IPS-18a (cell line): ENCODE measurements around the gene DNAH1.

Experiments
- H3K27ac ChIP-seq: one replicate; pipeline ENCODE4 v1.5.1; 2013; ENCODE audit warnings: low read length
- H3K27me3 ChIP-seq: one replicate; pipeline ENCODE4 v1.6.1; 2013; ENCODE audit warnings: mild to moderate bottlenecking, low read length; ENCODE audit not compliant: control insufficient read depth, insufficient read depth
- H3K36me3 ChIP-seq: one replicate; pipeline ENCODE4 v1.6.1; 2013; ENCODE audit warnings: low read depth, low read length; ENCODE audit not compliant: control insufficient read depth
- H3K4me1 ChIP-seq: one replicate; pipeline ENCODE4 v1.6.1; 2013; ENCODE audit warnings: low read depth, low read length; ENCODE audit not compliant: control insufficient read depth
- H3K4me3 ChIP-seq: one replicate; pipeline ENCODE4 v1.5.1; 2013; ENCODE audit warnings: low read length
- H3K9ac ChIP-seq: one replicate; pipeline ENCODE4 v1.6.1; 2013; ENCODE audit warnings: mild to moderate bottlenecking, low read length, moderate library complexity
- H3K9me3 ChIP-seq: one replicate; pipeline ENCODE4 v1.6.1; 2013; ENCODE audit warnings: low read depth, low read length; ENCODE audit not compliant: control insufficient read depth

Gene DNAH1

GRCh38 chr3:52349611-52350395 lies 33.7 kb downstream of the DNAH1 start:
- Histone ChIP-seq H3K4me3 (no peak overlapping the region), H3K4me1 (no peaks in the 10 kb centered on the region), H3K9ac (no peak overlapping the region), H3K36me3 (no peaks in the 10 kb centered on the region), H3K27me3 (no peaks in the 10 kb centered on the region), H3K27ac (no peak overlapping the region), H3K9me3 (no peaks in the 10 kb centered on the region)

GRCh38 chr3:52350416-52350815 lies 34.3 kb downstream of the DNAH1 start:
- H3K27me3 ChIP-seq = no peaks in the 10 kb centered on the region
- H3K4me3 ChIP-seq = no peak overlapping the region
- H3K9me3 ChIP-seq = no peaks in the 10 kb centered on the region
- no peak overlapping the region for H3K9ac ChIP-seq
- no peaks in the 10 kb centered on the region for H3K36me3 ChIP-seq
- H3K4me1 ChIP-seq = no peaks in the 10 kb centered on the region
- no peak overlapping the region for H3K27ac ChIP-seq

GRCh38 chr3:52350981-52351761 lies 35.1 kb downstream of the DNAH1 start:
- no peaks in the 10 kb centered on the region for H3K27me3 ChIP-seq
- H3K4me1 ChIP-seq = no peaks in the 10 kb centered on the region
- no peaks in the 10 kb centered on the region for H3K36me3 ChIP-seq
- H3K9me3 ChIP-seq = no peaks in the 10 kb centered on the region
- H3K9ac ChIP-seq = no peak overlapping the region
- no peak overlapping the region for H3K27ac ChIP-seq
- H3K4me3 ChIP-seq = no peak overlapping the region

- H3K36me3 ChIP-seq = no peaks in the 10 kb centered on the region
- H3K27ac ChIP-seq = no peak overlapping the region
- H3K9me3 ChIP-seq = no peaks in the 10 kb centered on the region
- H3K27me3 ChIP-seq = no peaks in the 10 kb centered on the region
- no peaks in the 10 kb centered on the region for H3K4me1 ChIP-seq
- no peak overlapping the region for H3K4me3 ChIP-seq
- H3K9ac ChIP-seq = no peak overlapping the region
These were observed 35.7 kb downstream of the DNAH1 start for GRCh38 chr3:52351762-52352368.

GRCh38 chr3:52352566-52352965 lies 36.4 kb downstream of the DNAH1 start:
- no peak overlapping the region for H3K9ac ChIP-seq
- no peaks in the 10 kb centered on the region for H3K27me3 ChIP-seq
- no peak overlapping the region for H3K27ac ChIP-seq
- H3K4me3 ChIP-seq = no peak overlapping the region
- no peaks in the 10 kb centered on the region for H3K9me3 ChIP-seq
- H3K4me1 ChIP-seq = no peaks in the 10 kb centered on the region
- no peaks in the 10 kb centered on the region for H3K36me3 ChIP-seq

GRCh38 chr3:52353291-52353855 lies 37.3 kb downstream of the DNAH1 start:
- Histone ChIP-seq H3K9me3 (no peaks in the 10 kb centered on the region), H3K27me3 (no peaks in the 10 kb centered on the region), H3K4me3 (no peak overlapping the region), H3K36me3 (no peaks in the 10 kb centered on the region), H3K4me1 (no peaks in the 10 kb centered on the region), H3K9ac (no peak overlapping the region), H3K27ac (no peak overlapping the region)

GRCh38 chr3:52354676-52355075 lies 38.6 kb downstream of the DNAH1 start:
- H3K4me1 ChIP-seq = no peaks in the 10 kb centered on the region
- no peak overlapping the region for H3K4me3 ChIP-seq
- no peaks in the 10 kb centered on the region for H3K27me3 ChIP-seq
- no peak overlapping the region for H3K27ac ChIP-seq
- H3K9me3 ChIP-seq = no peaks in the 10 kb centered on the region
- H3K36me3 ChIP-seq = no peaks in the 10 kb centered on the region
- no peak overlapping the region for H3K9ac ChIP-seq

GRCh38 chr3:52355526-52355925 lies 39.4 kb downstream of the DNAH1 start:
- Histone ChIP-seq H3K9me3 (no peaks in the 10 kb centered on the region), H3K36me3 (no peaks in the 10 kb centered on the region), H3K27me3 (no peaks in the 10 kb centered on the region), H3K27ac (no peak overlapping the region), H3K9ac (no peak overlapping the region), H3K4me1 (no peaks in the 10 kb centered on the region), H3K4me3 (no peak overlapping the region)

- H3K27me3 ChIP-seq = no peaks in the 10 kb centered on the region
- no peaks in the 10 kb centered on the region for H3K9me3 ChIP-seq
- H3K36me3 ChIP-seq = no peaks in the 10 kb centered on the region
- H3K4me1 ChIP-seq = no peaks in the 10 kb centered on the region
- H3K27ac ChIP-seq = no peak overlapping the region
- H3K4me3 ChIP-seq = no peak overlapping the region
- no peak overlapping the region for H3K9ac ChIP-seq
These were observed 40.0 kb downstream of the DNAH1 start for GRCh38 chr3:52356126-52356525.

- Histone ChIP-seq H3K27ac (no peak overlapping the region), H3K27me3 (no peaks in the 10 kb centered on the region), H3K9ac (no peak overlapping the region), H3K4me3 (no peak overlapping the region), H3K36me3 (no peaks in the 10 kb centered on the region), H3K9me3 (no peaks in the 10 kb centered on the region), H3K4me1 (no peaks in the 10 kb centered on the region)
These were observed 41.3 kb downstream of the DNAH1 start for GRCh38 chr3:52357151-52358080.
